Smooth muscle cell (in vitro differentiated cells): ENCODE results near the gene B3GAT1. TPM values are rescaled to one million over a fixed set of nuclear protein-coding genes. Genes with fewer than 3 reads are reported as not detected.

Source experiments
- DNase-seq: peaks from one replicate; lab custom pipeline; 2025; ENCODE audit not compliant: unreplicated experiment; lab: John Stamatoyannopoulos, UW
- H2AFZ ChIP-seq: fragments of 200-600 bp; sonication (generic); 2 replicates; pipeline ENCODE4 v1.6.0; 2016; ENCODE audit warnings: antibody characterized with exemption, low read depth, mild to moderate bottlenecking
- H3F3A ChIP-seq: fragments of 200-600 bp; sonication (generic); 2 replicates; pipeline ENCODE4 v1.6.0; 2017; ENCODE audit warnings: antibody characterized with exemption, low read depth
- H3K27ac ChIP-seq: fragments of 200-600 bp; sonication (generic); 2 replicates; pipeline ENCODE4 v1.5.1; 2016; ENCODE audit warnings: low read depth, mild to moderate bottlenecking
- H3K27me3 ChIP-seq: fragments of 200-600 bp; sonication (generic); 2 replicates; pipeline ENCODE4 v1.6.1; 2016; ENCODE audit warnings: low read depth, mild to moderate bottlenecking
- H3K36me3 ChIP-seq: fragments of 200-600 bp; sonication (generic); 2 replicates; pipeline ENCODE4 v1.5.1; 2016; ENCODE audit warnings: low read depth
- H3K4me1 ChIP-seq: fragments of 200-600 bp; sonication (generic); 2 replicates; pipeline ENCODE4 v1.5.1; 2016; ENCODE audit warnings: low read depth
- H3K4me2 ChIP-seq: fragments of 200-600 bp; sonication (generic); 2 replicates; pipeline ENCODE4 v1.6.0; 2016; ENCODE audit warnings: mild to moderate bottlenecking
- H3K4me3 ChIP-seq: fragments of 200-600 bp; sonication (generic); 2 replicates; pipeline ENCODE4 v1.5.1; 2016; ENCODE audit warnings: mild to moderate bottlenecking
- H3K79me2 ChIP-seq: fragments of 200-600 bp; sonication (generic); 2 replicates; pipeline ENCODE4 v1.6.0; 2016; ENCODE audit warnings: low read depth, mild to moderate bottlenecking
- H3K9ac ChIP-seq: fragments of 200-600 bp; sonication (generic); 2 replicates; pipeline ENCODE4 v1.6.0; 2016; ENCODE audit warnings: low read depth
- H3K9me3 ChIP-seq: fragments of 200-600 bp; sonication (generic); replicated peaks from 2 replicates; pipeline ENCODE4 v1.5.1; 2016; ENCODE audit warnings: low read depth
- H4K20me1 ChIP-seq: fragments of 200-600 bp; sonication (generic); 2 replicates; pipeline ENCODE4 v1.6.0; 2016; ENCODE audit warnings: low read depth
- WGBS: methylation state at CpG from one replicate; pipeline ENCODE4 v1.1.7; 2016; ENCODE audit warnings: low lambda C conversion rate; 5-methylcytosine and 5-hydroxymethylcytosine counted together
- polyA plus RNA-seq: library from polyadenylated mRNA; unstranded; fragments of >200 nt; fragmentation: Nextera tagmentation; extraction: Ambion mirVana; gene quantifications from 2 replicates; pipeline ENCODE4 v1.2.1, GENCODE V29; 2016
- total RNA-seq: library from RNA; depleted of rRNA; stranded (reverse); fragments of >200 nt; gene quantifications from 2 replicates; pipeline ENCODE4 v1.2.3, GENCODE V29; 2014
- TF ChIP-seq, protein P1 (sequence below): fragments of 200-600 bp; sonication (generic); IDR thresholded peaks from 2 replicates; pipeline ENCODE4 v1.5.1; 2017; ENCODE audit warnings: borderline replicate concordance, mild to moderate bottlenecking, antibody characterized with exemption; ENCODE audit not compliant: insufficient read depth, poor library complexity, severe bottlenecking

The B3GAT1 gene
- total and polyA plus RNA-seq, 2 experiments from 2014 or later: not detected

DNA sequence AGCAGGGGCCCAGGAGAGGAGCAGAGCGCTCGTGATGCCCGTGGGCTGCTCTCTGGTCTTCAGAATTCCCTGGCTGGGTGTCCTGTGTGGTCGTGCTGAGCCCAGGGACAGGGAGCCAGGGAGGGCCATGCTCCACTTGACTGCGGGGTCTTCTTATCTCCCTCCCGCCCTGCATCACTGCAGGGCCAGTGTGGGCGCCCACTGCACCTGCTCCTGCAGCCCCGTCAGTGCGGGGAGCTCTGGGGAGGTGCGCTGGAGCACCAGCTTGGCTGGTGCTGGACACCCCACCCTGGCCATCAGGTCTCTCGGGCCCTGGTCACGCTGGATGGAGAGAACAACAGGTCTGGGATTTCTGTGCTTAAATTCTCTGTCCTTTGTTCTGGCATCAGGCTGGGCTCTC, 31.8 kb downstream of the B3GAT1 start:
- H3K4me2 ChIP-seq: no peak overlapping the region
- no peaks in the 10 kb centered on the region for H3K4me1 ChIP-seq
- no peaks in the 10 kb centered on the region for H3F3A ChIP-seq
- no peak overlapping the region for H3K27ac ChIP-seq
- H3K4me3 ChIP-seq: no peak overlapping the region
- no peaks in the 10 kb centered on the region for H3K27me3 ChIP-seq
- TF ChIP-seq, protein P1, sequence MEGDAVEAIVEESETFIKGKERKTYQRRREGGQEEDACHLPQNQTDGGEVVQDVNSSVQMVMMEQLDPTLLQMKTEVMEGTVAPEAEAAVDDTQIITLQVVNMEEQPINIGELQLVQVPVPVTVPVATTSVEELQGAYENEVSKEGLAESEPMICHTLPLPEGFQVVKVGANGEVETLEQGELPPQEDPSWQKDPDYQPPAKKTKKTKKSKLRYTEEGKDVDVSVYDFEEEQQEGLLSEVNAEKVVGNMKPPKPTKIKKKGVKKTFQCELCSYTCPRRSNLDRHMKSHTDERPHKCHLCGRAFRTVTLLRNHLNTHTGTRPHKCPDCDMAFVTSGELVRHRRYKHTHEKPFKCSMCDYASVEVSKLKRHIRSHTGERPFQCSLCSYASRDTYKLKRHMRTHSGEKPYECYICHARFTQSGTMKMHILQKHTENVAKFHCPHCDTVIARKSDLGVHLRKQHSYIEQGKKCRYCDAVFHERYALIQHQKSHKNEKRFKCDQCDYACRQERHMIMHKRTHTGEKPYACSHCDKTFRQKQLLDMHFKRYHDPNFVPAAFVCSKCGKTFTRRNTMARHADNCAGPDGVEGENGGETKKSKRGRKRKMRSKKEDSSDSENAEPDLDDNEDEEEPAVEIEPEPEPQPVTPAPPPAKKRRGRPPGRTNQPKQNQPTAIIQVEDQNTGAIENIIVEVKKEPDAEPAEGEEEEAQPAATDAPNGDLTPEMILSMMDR: no peak
- H3K79me2 ChIP-seq: no peaks in the 10 kb centered on the region
- whole genome bisulfite sequencing: 93% methylated on average over 12 of the region's 12 CpGs
- H2AFZ ChIP-seq: no peak overlapping the region
- no peaks in the 10 kb centered on the region for H4K20me1 ChIP-seq
- H3K36me3 ChIP-seq: no peaks in the 10 kb centered on the region
- no peaks in the 10 kb centered on the region for H3K9me3 ChIP-seq
- H3K9ac ChIP-seq: no peak overlapping the region
- DNase-seq: no peak

DNA sequence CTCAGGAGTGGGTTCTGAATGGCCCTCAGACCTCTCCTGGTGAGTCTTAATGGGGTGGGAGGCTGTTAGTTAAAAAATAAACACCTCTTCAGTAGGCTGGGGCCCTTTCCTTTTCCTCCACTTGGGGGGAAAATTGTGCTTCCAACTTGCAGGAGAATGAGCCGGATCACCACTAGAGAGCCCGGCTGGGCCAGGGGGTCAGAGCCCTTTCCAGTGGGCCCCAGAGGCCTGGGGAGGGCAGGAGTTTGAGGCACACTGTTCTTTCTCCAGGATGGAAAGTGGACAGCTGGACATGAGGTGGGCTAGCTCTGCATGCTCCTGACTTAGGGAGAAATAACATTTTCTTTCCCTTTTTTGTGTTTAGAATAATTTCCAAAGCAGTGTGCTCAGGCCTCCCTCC, 32.8 kb downstream of the B3GAT1 start:
- Histone ChIP-seq H4K20me1 (no peaks in the 10 kb centered on the region), H2AFZ (no peak overlapping the region), H3K4me2 (no peak overlapping the region), H3K79me2 (no peaks in the 10 kb centered on the region), H3K9ac (no peak overlapping the region), H3K36me3 (no peaks in the 10 kb centered on the region), H3F3A (no peaks in the 10 kb centered on the region), H3K27me3 (no peaks in the 10 kb centered on the region), H3K9me3 (no peaks in the 10 kb centered on the region), H3K4me1 (no peaks in the 10 kb centered on the region), H3K27ac (no peak overlapping the region), H3K4me3 (no peak overlapping the region)
- 78% methylated on average over 2 of the region's 2 CpGs for WGBS
- TF ChIP-seq, protein P1: no peak
- no peak for DNase-seq

DNA sequence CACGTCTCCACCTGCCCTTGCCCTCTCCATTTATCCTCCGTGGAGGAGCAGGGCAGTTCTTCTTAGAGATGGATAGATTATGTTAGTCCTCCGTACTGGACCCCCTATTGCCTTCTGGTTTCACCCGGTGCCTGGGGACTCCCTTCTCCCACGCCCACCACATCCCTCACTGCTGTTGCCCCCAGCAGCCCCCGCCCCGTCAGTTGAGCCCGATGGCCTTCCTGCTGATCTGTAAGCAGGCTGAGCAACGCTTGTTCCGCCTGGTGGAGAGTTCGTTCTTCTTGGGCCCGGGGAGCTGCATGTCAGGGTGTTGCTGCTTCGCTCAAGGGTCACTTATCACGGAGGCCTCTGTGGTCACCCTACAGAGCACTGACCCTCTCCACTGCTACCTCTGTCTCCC, 34.2 kb downstream of the B3GAT1 start:
- H3F3A ChIP-seq: no peaks in the 10 kb centered on the region
- 90% methylated on average over 14 of the region's 14 CpGs for WGBS
- TF ChIP-seq, protein P1: no peak
- H3K27ac ChIP-seq: no peak overlapping the region
- H3K27me3 ChIP-seq: no peaks in the 10 kb centered on the region
- no peaks in the 10 kb centered on the region for H3K36me3 ChIP-seq
- DNase-seq: no peak
- H3K79me2 ChIP-seq: no peaks in the 10 kb centered on the region
- H3K4me3 ChIP-seq: no peak overlapping the region
- H3K4me1 ChIP-seq: no peaks in the 10 kb centered on the region
- H3K9ac ChIP-seq: no peak overlapping the region
- no peak overlapping the region for H2AFZ ChIP-seq
- H4K20me1 ChIP-seq: no peaks in the 10 kb centered on the region
- H3K9me3 ChIP-seq: no peaks in the 10 kb centered on the region
- H3K4me2 ChIP-seq: no peak overlapping the region

DNA sequence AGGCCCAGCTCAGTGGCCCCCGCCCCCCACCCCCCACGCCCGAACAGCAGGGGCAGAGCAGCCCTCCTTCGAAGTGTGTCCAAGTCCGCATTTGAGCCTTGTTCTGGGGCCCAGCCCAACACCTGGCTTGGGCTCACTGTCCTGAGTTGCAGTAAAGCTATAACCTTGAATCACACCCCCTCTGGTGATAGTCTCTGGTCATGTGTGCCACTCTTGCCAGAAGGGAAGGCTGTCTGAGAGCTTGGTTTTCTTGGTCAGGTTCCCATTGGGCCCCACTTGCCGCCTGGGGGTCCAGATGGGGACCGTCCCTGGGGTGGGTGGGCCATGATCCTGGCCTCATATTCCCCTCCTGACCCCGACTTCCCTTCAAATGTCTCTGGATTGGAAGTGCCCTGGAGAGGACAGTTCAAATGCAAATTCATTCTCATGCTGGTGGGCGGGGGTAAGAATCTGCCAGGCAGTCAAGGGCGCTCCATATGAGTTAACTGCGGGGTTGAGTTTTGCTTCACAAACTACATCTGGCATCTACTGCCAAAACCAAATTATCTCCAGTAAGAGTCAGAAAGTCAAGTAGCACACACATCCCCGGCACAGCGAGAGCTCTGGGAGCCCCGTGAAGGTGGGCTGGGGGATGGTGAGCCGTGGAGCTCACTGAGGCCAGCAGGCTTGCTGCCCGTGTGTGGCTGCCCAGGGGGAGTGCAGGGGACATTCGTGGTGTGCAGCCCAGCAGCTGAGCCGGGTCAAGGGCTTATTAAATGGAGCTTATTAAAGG, 35.7 kb downstream of the B3GAT1 start:
- no peak for DNase-seq
- Histone ChIP-seq H3K79me2 (no peaks in the 10 kb centered on the region), H2AFZ (no peak overlapping the region), H3K9ac (no peak overlapping the region), H3F3A (no peaks in the 10 kb centered on the region), H3K4me2 (no peak overlapping the region), H3K27ac (no peak overlapping the region), H3K36me3 (no peaks in the 10 kb centered on the region), H3K27me3 (no peaks in the 10 kb centered on the region), H4K20me1 (no peaks in the 10 kb centered on the region), H3K4me1 (no peaks in the 10 kb centered on the region), H3K4me3 (no peak overlapping the region), H3K9me3 (no peaks in the 10 kb centered on the region)
- WGBS: 87% methylated on average over 16 of the region's 18 CpGs
- TF ChIP-seq, protein P1: no peak
